K562 (cell line): Measurements from ENCODE around the gene TMEM164. TPM values are rescaled to one million over a fixed set of nuclear protein-coding genes. Genes with fewer than 3 reads are reported as not detected.

ENCODE experiments used
- ATAC-seq: fragments of 200-7000 bp; cut with Tn5 transposase; 3 replicates; pipeline ENCODE4 v1.9.1; 2020; ENCODE audit warnings: moderate library complexity
- BruUV-seq: library from RNA; stranded (reverse); fragments of 400-500 nt; replicated peaks from 2 replicates; lab custom pipeline; 2021; lab: Mats Ljungman, UMichigan
- CTCF ChIA-PET: fragments of 300-600 bp; formaldehyde crosslinking; extraction: SDS; loops from one replicate; lab custom pipeline; 2021; ENCODE audit warnings: low intra/inter-chr PET ratio; lab: Yijun Ruan, JAX
- POLR2A ChIA-PET: fragments of 300-600, 350-650 bp; sonication (Branson Sonifier 250); formaldehyde crosslinking; extraction: SDS; loops from one replicate; lab custom pipeline; 2021; ENCODE audit warnings: antibody characterized with exemption, inconsistent platforms; lab: Yijun Ruan, JAX
- DNase-seq, 4 experiments: peaks; one replicate each; pipeline versions ENCODE4 v3.0.0 to v3.0.0-alpha.2; 2011 to 2018; ENCODE audit warnings: low spot score in 3 of 4, mixed read lengths in 3 of 4; ENCODE audit errors: extremely low read depth in 1 of 4
- FAIRE-seq: peaks from 2 replicates; lab custom pipeline; 2011; peaks lifted over from hg19 to GRCh38; lab: Jason Lieb, UNC
- H2AFZ ChIP-seq: 2 replicates; pipeline ENCODE4 v1.6.0; 2011; ENCODE audit warnings: low read depth, low read length, control low read depth, inconsistent platforms
- H3K27ac ChIP-seq: fragments of 200-600 bp; 3 replicates; pipeline ENCODE4 v1.8.0; 2011; ENCODE audit warnings: low read depth, mild to moderate bottlenecking, control low read depth, inconsistent platforms, low read length, moderate library complexity, mixed read lengths; ENCODE audit errors: extremely low read depth
- H3K27me3 ChIP-seq, 2 experiments: fragments of 300-600 bp in 1 of 2; 2 replicates in 1 of 2; 3 replicates in 1 of 2; pipeline versions ENCODE4 v1.6.0 to v1.8.0; 2011; ENCODE audit warnings: inconsistent platforms in 2 of 2, low read length in 2 of 2, mild to moderate bottlenecking in 1 of 2, mixed read lengths in 1 of 2, moderate library complexity in 1 of 2; ENCODE audit not compliant: control insufficient read depth in 2 of 2, insufficient read depth in 2 of 2
- H3K36me3 ChIP-seq: fragments of 300-600 bp; 3 replicates; pipeline ENCODE4 v1.8.0; 2011; ENCODE audit warnings: mild to moderate bottlenecking, low read length, inconsistent platforms; ENCODE audit not compliant: control insufficient read depth, insufficient read depth
- H3K4me1 ChIP-seq, 2 experiments: fragments of 200-600 bp in 1 of 2; replicated peaks in 1 of 2; 2 replicates in 1 of 2; 3 replicates in 1 of 2; pipeline versions ENCODE4 v1.5.1 to v1.8.0; 2011; ENCODE audit warnings: inconsistent platforms in 2 of 2, low read length in 2 of 2, mild to moderate bottlenecking in 1 of 2, mixed read lengths in 1 of 2, moderate library complexity in 1 of 2; ENCODE audit not compliant: control insufficient read depth in 2 of 2, insufficient read depth in 2 of 2
- H3K4me2 ChIP-seq: 2 replicates; pipeline ENCODE4 v1.6.1; 2011; ENCODE audit warnings: low read length, control low read depth, inconsistent platforms, mixed read lengths; ENCODE audit not compliant: insufficient read depth
- H3K4me3 ChIP-seq: fragments of 200-600 bp; sonication (generic), shearing (Covaris generic); 2 replicates; pipeline ENCODE4 v1.5.1; 2016; ENCODE audit warnings: control low read depth, inconsistent platforms
- H3K79me2 ChIP-seq: fragments of 200-600 bp; 3 replicates; pipeline ENCODE4 v1.8.0; 2011; ENCODE audit warnings: low read length, inconsistent platforms; ENCODE audit not compliant: control insufficient read depth, insufficient read depth
- H3K9ac ChIP-seq, 2 experiments: 2 replicates each; pipeline versions ENCODE4 v1.6.0 to v1.6.1; 2011; ENCODE audit warnings: low read depth in 2 of 2, low read length in 2 of 2, control low read depth in 1 of 2, inconsistent platforms in 1 of 2, mild to moderate bottlenecking in 1 of 2, mixed read lengths in 1 of 2; ENCODE audit not compliant: insufficient read depth in 1 of 2
- H3K9me1 ChIP-seq: one replicate; pipeline ENCODE4 v1.6.0; 2011; ENCODE audit warnings: inconsistent platforms, mild to moderate bottlenecking, low read length, moderate library complexity; ENCODE audit not compliant: control insufficient read depth, insufficient read depth
- H3K9me3 ChIP-seq: replicated peaks from 2 replicates; pipeline ENCODE4 v1.5.1; 2011; ENCODE audit warnings: low read depth, low read length, inconsistent platforms; ENCODE audit not compliant: control insufficient read depth, insufficient read depth
- H4K20me1 ChIP-seq: replicated peaks from 2 replicates; pipeline ENCODE4 v1.6.1; 2011; ENCODE audit warnings: low read length, inconsistent platforms, mixed read lengths; ENCODE audit not compliant: control insufficient read depth, insufficient read depth
- CBX8 ChIP-seq: fragments of 200-600 bp; sonication (generic); IDR thresholded peaks from 2 replicates; pipeline ENCODE4 v1.6.1; 2012; ENCODE audit warnings: borderline replicate concordance, mixed run types, low read depth, mild to moderate bottlenecking, moderate library complexity, mixed read lengths, low read length, control low read depth, inconsistent platforms; ENCODE audit not compliant: poor library complexity, severe bottlenecking; ENCODE audit errors: extremely low read depth
- FOXA1 ChIP-seq: fragments of 450-650 bp; IDR thresholded peaks from 2 replicates; pipeline ENCODE4 v1.6.1; 2016; ENCODE audit warnings: mild to moderate bottlenecking, borderline replicate concordance
- KLF1 ChIP-seq: fragments of 450-650 bp; IDR thresholded peaks from 2 replicates; pipeline ENCODE4 v1.6.1; 2016; ENCODE audit warnings: missing genetic modification characterization, missing compliant biosample characterization
- SMAD1 ChIP-seq: fragments of 150-350 bp; IDR thresholded peaks from 2 replicates; pipeline ENCODE4 v1.6.1; 2014; ENCODE audit warnings: low read length, low read depth; ENCODE audit not compliant: partially characterized antibody
- STAG1 ChIP-seq: sonication (generic); formaldehyde crosslinking; IDR thresholded peaks from 2 replicates; pipeline ENCODE4 v1.5.0; 2020; ENCODE audit warnings: missing genetic modification reagents, borderline replicate concordance
- ZNF639 ChIP-seq, 2 experiments: fragments of 200-800 bp in 1 of 2; sonication (Bioruptor generic) in 1 of 2; sonication (generic) in 1 of 2; formaldehyde crosslinking in 1 of 2; IDR thresholded peaks in 1 of 2; conservative IDR thresholded peaks in 1 of 2; 2 replicates each; pipeline versions ENCODE4 v1.5.0 to v1.6.1; 2016 to 2020; ENCODE audit warnings: missing compliant biosample characterization in 1 of 2, missing genetic modification characterization in 1 of 2, missing genetic modification reagents in 1 of 2
- WGBS: fragments of 100-300 bp; shearing (Covaris generic); methylation state at CpG from one replicate; pipeline ENCODE4 v1.1.6; 2016; ENCODE audit warnings: low coverage, mixed read lengths; ENCODE audit not compliant: insufficient coverage; ENCODE audit errors: missing lambda C conversion rate; 5-methylcytosine and 5-hydroxymethylcytosine counted together
- in situ Hi-C: fragments of 300-500 bp; cut with MboI; formaldehyde crosslinking; loops from 4 replicates; pipeline ENCODE4 v1.15.0; 2018; ENCODE audit warnings: inconsistent platforms, mixed read lengths
- intact Hi-C: fragments of 100-400 bp; cut with micrococcal nuclease; formaldehyde crosslinking; loops from 2 replicates; pipeline ENCODE4 v1.14.2; 2022
- polyA plus RNA-seq, 8 experiments: library from polyadenylated mRNA; depleted of rRNA in 4 of 8; stranded (reverse) in 5 of 8; unstranded in 3 of 8; fragments of >200 nt; fragmentation: Nextera tagmentation in 2 of 8; fragmentation: Illumina TruSeq in 1 of 8; extraction: Ambion mirVana in 2 of 8; extraction: Trizol in 1 of 8; gene quantifications; 2 replicates each; pipeline versions ENCODE4 v1.2.1 to v1.2.3, GENCODE V29; 2011 to 2014; ENCODE audit warnings: inconsistent platforms in 1 of 8, missing spikeins in 1 of 8
- total RNA-seq, 7 experiments: library from RNA; depleted of rRNA in 6 of 7; stranded (reverse); fragments of >200 nt in 6 of 7; fragmentation: Illumina TruSeq in 2 of 7; extraction: Trizol in 2 of 7; gene quantifications; 2 replicates each; pipeline versions ENCODE4 v1.2.1 to v1.2.3, GENCODE V29; 2011 to 2021; ENCODE audit warnings: low replicate concordance in 1 of 7

The TMEM164 gene
- total and polyA plus RNA-seq, 9 of the 15 experiments (the other 6 are each of a cell fraction or from before 2014, with no cell fraction given), result 2.4 to 57.3 (median 23.1) TPM

GRCh38 chrX:110181459-110182137, 178.7 kb downstream of the TMEM164 start:
- no peak for TF ChIP-seq KLF1 (tag)
- TF ChIP-seq CBX8, result no peak
- TF ChIP-seq SMAD1, result no peak
- TF ChIP-seq ZNF639 (CRISPR knock-in tag; conservative IDR thresholded peaks at IDR 0.05 in 1 of 2, IDR thresholded peaks at IDR 0.05 in 1 of 2), result no peak
- no peak for TF ChIP-seq FOXA1
- TF ChIP-seq STAG1, result no peak
- peaks cover 10% of the 10 kb centered on the region; the same call in 2 of the 3 replicates for H3K79me2 ChIP-seq
- WGBS, result 93% methylated on average over 2 of the region's 2 CpGs
- no peak for ATAC-seq
- H3K4me1 ChIP-seq, result peaks cover 24 to 41% of the 10 kb centered on the region in 2 experiments
- no peaks in the 10 kb centered on the region for H4K20me1 ChIP-seq
- no TSS peak for BruUV-seq
- in situ Hi-C loops (no loop called here), intact Hi-C loops (no loop called here)
- DNase-seq, result no peak
- H3K4me3 ChIP-seq, result no peak overlapping the region
- H3K9ac ChIP-seq, result no peak overlapping the region
- POLR2A ChIA-PET, result interaction anchor here (1.2 kb wide), 1 partner anchor 219 kb away, joined by 4 read pairs; no protein-coding TSS in a partner anchor
- peaks cover 19% of the 10 kb centered on the region; the same call in 2 of the 3 replicates for H3K36me3 ChIP-seq
- no peak for FAIRE-seq
- CTCF ChIA-PET, result no interaction called here
- no peak overlapping the region for H2AFZ ChIP-seq
- H3K9me3 ChIP-seq, result no peaks in the 10 kb centered on the region; the same call in 1 of the 2 replicates
- no peak overlapping the region for H3K4me2 ChIP-seq
- no peaks in the 10 kb centered on the region for H3K27me3 ChIP-seq
- H3K9me1 ChIP-seq, result peaks cover 4% of the 10 kb centered on the region
- H3K27ac ChIP-seq, result no peak overlapping the region
